ENCODE results near the gene MCEMP1.

MCEMP1 gene

GRCh38 chr19:7699417-7700401 is 22.8 kb downstream of the MCEMP1 start:
- DNase-seq: no peak

GRCh38 chr19:7701049-7701653 is 24.3 kb downstream of the MCEMP1 start:
- DNase-seq: no peak

- DNase-seq: no peak
Measured at GRCh38 chr19:7701654-7702457, 25.0 kb downstream of the MCEMP1 start, which contains the start of gene FCER2. Gene FCER2, minus strand, starts transcription at chr19:7702131. Its CDS starts 2,371 bp downstream, at chr19:7699760.

GRCh38 chr19:7703332-7703731 is 26.4 kb downstream of the MCEMP1 start:
- DNase-seq: no peak

- DNase-seq: no peak
Measured at GRCh38 chr19:7704280-7705060, 27.6 kb downstream of the MCEMP1 start.

GRCh38 chr19:7705387-7706187 is 28.7 kb downstream of the MCEMP1 start:
- no peak for DNase-seq

GRCh38 chr19:7706188-7706954 is 29.5 kb downstream of the MCEMP1 start:
- no peak for DNase-seq

- DNase-seq: no peak
Measured at GRCh38 chr19:7706955-7707456, 30.1 kb downstream of the MCEMP1 start.

- DNase-seq: no peak
Measured at GRCh38 chr19:7709932-7710460, 33.1 kb downstream of the MCEMP1 start.

GRCh38 chr19:7710616-7711015 is 33.7 kb downstream of the MCEMP1 start:
- DNase-seq: no peak

- no peak for DNase-seq
Measured at GRCh38 chr19:7715671-7716070, 38.8 kb downstream of the MCEMP1 start.

- no peak for DNase-seq
Measured at GRCh38 chr19:7716762-7717161, 39.9 kb downstream of the MCEMP1 start.

GRCh38 chr19:7718668-7719067 is 41.8 kb downstream of the MCEMP1 start:
- no peak for DNase-seq

- no peak for DNase-seq
Measured at GRCh38 chr19:7720351-7720750, 43.5 kb downstream of the MCEMP1 start.

- DNase-seq: no peak
Measured at GRCh38 chr19:7722231-7722651, 45.4 kb downstream of the MCEMP1 start.

GRCh38 chr19:7725791-7726190 is 48.9 kb downstream of the MCEMP1 start:
- no peak for DNase-seq

GRCh38 chr19:7729211-7729610 is 52.3 kb downstream of the MCEMP1 start:
- no peak for DNase-seq
